Ishikawa (cell line): Measurements from ENCODE around the gene NKD2.

Source experiments
- CEBPB ChIP-seq: IDR thresholded peaks from 2 replicates; pipeline ENCODE4 v1.6.1; 2012
- CREB1 ChIP-seq: IDR thresholded peaks from 2 replicates; pipeline ENCODE4 v1.6.1; 2012; ENCODE audit warnings: low read depth
- EGR1 ChIP-seq: IDR thresholded peaks from 2 replicates; pipeline ENCODE4 v1.6.1; 2012
- EP300 ChIP-seq: IDR thresholded peaks from 2 replicates; pipeline ENCODE4 v1.6.1; 2012; ENCODE audit warnings: borderline replicate concordance
- FOXM1 ChIP-seq: IDR thresholded peaks from 2 replicates; pipeline ENCODE4 v1.6.1; 2012; ENCODE audit warnings: low read depth, borderline replicate concordance
- NFIC ChIP-seq: IDR thresholded peaks from 2 replicates; pipeline ENCODE4 v1.6.1; 2012
- RAD21 ChIP-seq: IDR thresholded peaks from 2 replicates; pipeline ENCODE4 v1.6.1; 2012; ENCODE audit warnings: low read depth
- TAF1 ChIP-seq: IDR thresholded peaks from 2 replicates; pipeline ENCODE4 v1.6.1; 2012; ENCODE audit warnings: low read depth, mild to moderate bottlenecking
- TCF12 ChIP-seq: IDR thresholded peaks from 2 replicates; pipeline ENCODE4 v1.6.1; 2012; ENCODE audit warnings: low read depth
- TEAD4 ChIP-seq: IDR thresholded peaks from 2 replicates; pipeline ENCODE4 v1.6.1; 2012
- USF1 ChIP-seq: IDR thresholded peaks from 2 replicates; pipeline ENCODE4 v1.6.1; 2012
- YY1 ChIP-seq: IDR thresholded peaks from 2 replicates; pipeline ENCODE4 v1.6.1; 2012; ENCODE audit warnings: low read depth
- ZBTB7A ChIP-seq: IDR thresholded peaks from 2 replicates; pipeline ENCODE4 v1.6.1; 2012; ENCODE audit warnings: low read depth
- TF ChIP-seq, protein P1 (sequence below): IDR thresholded peaks from 2 replicates; pipeline ENCODE4 v1.6.1; 2012; ENCODE audit warnings: low read depth, mild to moderate bottlenecking
- TF ChIP-seq, protein P2 (sequence below): IDR thresholded peaks from 2 replicates; pipeline ENCODE4 v1.6.1; 2012

The NKD2 gene

DNA sequence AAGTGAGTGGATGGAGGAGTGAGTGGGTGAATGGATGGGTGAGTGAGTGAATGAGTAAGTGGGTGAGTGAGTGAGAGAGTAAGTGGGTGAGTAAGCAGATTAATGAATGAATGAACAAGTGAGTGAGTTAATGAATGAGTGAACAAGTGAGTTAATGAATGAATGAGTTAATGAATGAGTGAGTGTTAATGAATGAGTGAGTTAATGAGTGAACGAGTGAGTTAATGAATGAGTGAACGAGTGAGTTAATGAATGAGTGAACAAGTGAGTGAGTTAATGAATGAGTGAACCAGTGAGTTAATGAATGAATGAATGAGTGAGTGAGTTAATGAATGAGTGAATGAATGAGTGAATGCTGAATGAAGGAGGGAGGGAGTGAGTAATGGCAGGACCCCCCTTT lies 26.4 kb downstream of the NKD2 start:
- TF ChIP-seq CEBPB (no peak), EGR1 (no peak)

GRCh38 chr5:1035421-1036405 lies 27.1 kb downstream of the NKD2 start:
- TF ChIP-seq EGR1: no peak
- TF ChIP-seq EP300: no peak
- no peak for TF ChIP-seq TCF12

DNA sequence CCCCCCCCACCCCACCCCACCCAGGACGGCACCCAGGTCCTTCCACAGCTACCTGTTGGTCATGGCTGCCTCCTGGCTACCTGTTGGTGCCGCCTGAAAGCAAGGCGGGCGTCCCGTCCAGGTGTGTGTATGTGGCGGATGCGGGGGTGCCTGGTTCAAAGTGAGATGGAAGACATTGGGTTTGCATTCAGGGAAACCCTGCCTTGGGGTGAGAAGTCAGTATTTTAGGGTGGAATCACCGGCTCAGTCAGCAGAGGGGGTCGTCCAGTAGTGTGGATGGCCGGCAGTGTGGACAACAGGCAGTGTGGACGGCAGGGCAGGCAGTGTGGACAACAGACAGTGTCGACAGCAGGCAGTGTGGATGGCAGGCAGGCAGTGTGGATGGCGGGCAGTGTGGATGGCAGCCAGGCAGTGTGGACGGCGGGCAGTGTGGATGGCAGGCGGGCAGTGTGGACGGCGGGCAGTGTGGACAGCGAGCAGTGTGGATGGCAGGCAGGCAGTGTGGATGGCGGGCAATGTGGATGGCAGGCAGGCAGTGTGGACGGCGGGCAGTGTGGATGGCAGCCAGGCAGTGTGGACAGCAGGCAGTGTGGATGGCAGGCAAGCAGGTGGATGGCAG lies 28.0 kb downstream of the NKD2 start:
- TF ChIP-seq TAF1 (no peak), RAD21 (no peak), EP300 (no peak), CEBPB (no peak), FOXM1 (no peak), EGR1 (no peak), NFIC (no peak), YY1 (no peak), TEAD4 (no peak), TCF12 (no peak), CREB1 (no peak), USF1 (no peak), ZBTB7A (no peak)
- TF ChIP-seq, protein P1, sequence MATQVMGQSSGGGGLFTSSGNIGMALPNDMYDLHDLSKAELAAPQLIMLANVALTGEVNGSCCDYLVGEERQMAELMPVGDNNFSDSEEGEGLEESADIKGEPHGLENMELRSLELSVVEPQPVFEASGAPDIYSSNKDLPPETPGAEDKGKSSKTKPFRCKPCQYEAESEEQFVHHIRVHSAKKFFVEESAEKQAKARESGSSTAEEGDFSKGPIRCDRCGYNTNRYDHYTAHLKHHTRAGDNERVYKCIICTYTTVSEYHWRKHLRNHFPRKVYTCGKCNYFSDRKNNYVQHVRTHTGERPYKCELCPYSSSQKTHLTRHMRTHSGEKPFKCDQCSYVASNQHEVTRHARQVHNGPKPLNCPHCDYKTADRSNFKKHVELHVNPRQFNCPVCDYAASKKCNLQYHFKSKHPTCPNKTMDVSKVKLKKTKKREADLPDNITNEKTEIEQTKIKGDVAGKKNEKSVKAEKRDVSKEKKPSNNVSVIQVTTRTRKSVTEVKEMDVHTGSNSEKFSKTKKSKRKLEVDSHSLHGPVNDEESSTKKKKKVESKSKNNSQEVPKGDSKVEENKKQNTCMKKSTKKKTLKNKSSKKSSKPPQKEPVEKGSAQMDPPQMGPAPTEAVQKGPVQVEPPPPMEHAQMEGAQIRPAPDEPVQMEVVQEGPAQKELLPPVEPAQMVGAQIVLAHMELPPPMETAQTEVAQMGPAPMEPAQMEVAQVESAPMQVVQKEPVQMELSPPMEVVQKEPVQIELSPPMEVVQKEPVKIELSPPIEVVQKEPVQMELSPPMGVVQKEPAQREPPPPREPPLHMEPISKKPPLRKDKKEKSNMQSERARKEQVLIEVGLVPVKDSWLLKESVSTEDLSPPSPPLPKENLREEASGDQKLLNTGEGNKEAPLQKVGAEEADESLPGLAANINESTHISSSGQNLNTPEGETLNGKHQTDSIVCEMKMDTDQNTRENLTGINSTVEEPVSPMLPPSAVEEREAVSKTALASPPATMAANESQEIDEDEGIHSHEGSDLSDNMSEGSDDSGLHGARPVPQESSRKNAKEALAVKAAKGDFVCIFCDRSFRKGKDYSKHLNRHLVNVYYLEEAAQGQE: no peak
- TF ChIP-seq, protein P2, sequence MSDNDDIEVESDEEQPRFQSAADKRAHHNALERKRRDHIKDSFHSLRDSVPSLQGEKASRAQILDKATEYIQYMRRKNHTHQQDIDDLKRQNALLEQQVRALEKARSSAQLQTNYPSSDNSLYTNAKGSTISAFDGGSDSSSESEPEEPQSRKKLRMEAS: no peak

DNA sequence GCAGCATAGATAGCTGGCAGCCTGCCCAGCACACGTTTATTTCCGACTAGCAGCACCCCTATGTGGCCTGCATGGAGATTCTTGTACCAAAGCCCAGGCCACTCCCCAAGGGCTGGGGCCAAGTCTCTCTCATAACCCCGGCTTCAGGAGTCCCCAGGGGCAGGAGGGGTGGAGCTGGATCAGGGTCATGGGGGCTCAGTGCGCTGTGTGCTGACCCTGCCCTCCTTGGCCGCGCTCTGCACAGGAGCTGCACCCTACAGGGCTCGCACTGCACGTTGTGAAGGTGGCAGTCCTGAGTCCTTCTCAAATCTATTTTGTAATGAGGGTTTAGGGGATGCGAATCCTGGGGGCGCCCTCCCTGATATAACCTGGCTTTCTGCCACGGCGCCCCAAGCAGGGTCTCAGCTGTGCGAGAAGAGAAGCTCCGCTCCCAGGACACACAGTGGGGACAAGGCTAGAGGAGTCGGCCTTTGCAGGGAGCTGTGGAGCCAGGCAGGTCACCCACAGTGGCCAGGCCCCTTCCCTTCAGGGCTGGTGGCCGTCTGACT lies 28.6 kb downstream of the NKD2 start:
- no peak for TF ChIP-seq NFIC
- TF ChIP-seq, protein P2: no peak
- no peak for TF ChIP-seq CREB1
- no peak for TF ChIP-seq CEBPB
- no peak for TF ChIP-seq EP300
- TF ChIP-seq, protein P1: no peak
- TF ChIP-seq FOXM1: no peak
- TF ChIP-seq USF1: no peak
- no peak for TF ChIP-seq ZBTB7A
- no peak for TF ChIP-seq TEAD4
- no peak for TF ChIP-seq RAD21
- no peak for TF ChIP-seq YY1

DNA sequence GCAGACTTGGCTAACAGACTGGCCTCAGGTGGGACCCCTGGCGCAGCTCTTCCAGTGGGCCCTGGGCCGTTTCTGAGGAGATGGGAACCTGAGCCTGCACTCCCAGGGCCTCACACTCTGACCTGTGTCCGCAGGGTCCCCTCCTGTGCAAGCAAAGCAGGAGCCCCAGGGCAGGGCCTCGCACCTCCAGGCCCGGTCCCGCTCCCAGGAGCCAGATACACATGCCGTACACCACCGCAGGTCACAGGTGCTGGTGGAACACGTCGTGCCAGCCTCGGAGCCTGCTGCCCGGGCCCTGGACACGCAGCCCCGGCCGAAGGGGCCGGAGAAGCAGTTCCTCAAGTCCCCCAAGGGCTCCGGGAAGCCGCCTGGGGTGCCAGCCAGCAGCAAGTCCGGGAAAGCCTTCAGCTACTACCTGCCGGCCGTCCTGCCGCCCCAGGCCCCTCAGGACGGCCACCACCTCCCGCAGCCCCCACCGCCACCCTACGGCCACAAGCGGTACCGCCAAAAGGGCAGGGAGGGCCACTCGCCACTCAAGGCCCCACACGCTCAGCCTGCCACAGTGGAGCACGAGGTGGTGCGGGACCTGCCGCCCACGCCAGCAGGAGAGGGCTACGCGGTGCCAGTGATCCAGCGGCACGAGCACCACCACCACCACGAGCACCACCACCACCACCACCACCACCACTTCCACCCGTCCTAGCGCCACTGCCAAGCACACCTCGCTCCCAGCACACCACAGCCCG lies 29.2 kb downstream of the NKD2 start:
- TF ChIP-seq TAF1 (no peak), ZBTB7A (no peak), TEAD4 (no peak), USF1 (no peak), EP300 (no peak), RAD21 (no peak), CEBPB (no peak), CREB1 (no peak), TCF12 (no peak), FOXM1 (no peak), NFIC (no peak), EGR1 (no peak), YY1 (no peak)
- TF ChIP-seq, protein P2: no peak
- TF ChIP-seq, protein P1: no peak
